Brain pericyte (primary cell): ENCODE results near the gene RRP36.
"Not testable (repeated sequence)": the region's sequence is repeated elsewhere in the genome, so short reads cannot be mapped to it uniquely, and the experiment has no call there.

Source experiments
- DNase-seq: peaks from one replicate; pipeline ENCODE4 v3.0.0-alpha.2; 2012; ENCODE audit warnings: low read depth, low spot score

RRP36 gene

GRCh38 chr6:43021270-43022047 lies at the start of gene RRP36:
TSS of gene RRP36 (plus strand) at chr6:43021623. CDS start at chr6:43021655, 32 bp downstream.
- DNase-seq, result no peak

GRCh38 chr6:42971746-42972327 lies 49.6 kb upstream of the RRP36 start:
- no peak for DNase-seq

- DNase-seq, result no peak
Observed at GRCh38 chr6:42973926-42974325, 47.5 kb upstream of the RRP36 start.

GRCh38 chr6:42974919-42975505 lies 46.4 kb upstream of the RRP36 start:
- DNase-seq, result no peak

GRCh38 chr6:42978487-42978838 lies 43.0 kb upstream of the RRP36 start:
- DNase-seq, result no peak

GRCh38 chr6:42978839-42979522 lies 42.4 kb upstream of the RRP36 start, which contains the start of gene PEX6:
TSS of gene PEX6 (minus strand) at chr6:42979181. CDS start at chr6:42979150, 31 bp downstream.
- peak; percentile 58 for DNase-seq

GRCh38 chr6:42979523-42980177 lies 41.8 kb upstream of the RRP36 start:
- no peak for DNase-seq

- DNase-seq, result no peak
Observed at GRCh38 chr6:42981836-42982235, 39.6 kb upstream of the RRP36 start.

- DNase-seq, result peak; percentile 93
Observed at GRCh38 chr6:42984001-42984923, 37.2 kb upstream of the RRP36 start, which contains the start of gene PPP2R5D. TSS of gene PPP2R5D (plus strand) at chr6:42984570. CDS start at chr6:42984678, 108 bp downstream.

GRCh38 chr6:42984924-42985475 lies 36.4 kb upstream of the RRP36 start:
- no peak for DNase-seq

- no peak for DNase-seq
Observed at GRCh38 chr6:42987533-42988451, 33.6 kb upstream of the RRP36 start.

GRCh38 chr6:42988486-42989020 lies 32.9 kb upstream of the RRP36 start:
- DNase-seq, result no peak

GRCh38 chr6:42989923-42990322 lies 31.5 kb upstream of the RRP36 start:
- no peak for DNase-seq

- no peak for DNase-seq
Observed at GRCh38 chr6:42993445-42993844, 28.0 kb upstream of the RRP36 start.

- no peak for DNase-seq
Observed at GRCh38 chr6:42996513-42996912, 24.9 kb upstream of the RRP36 start.

GRCh38 chr6:42998205-42998604 lies 23.2 kb upstream of the RRP36 start:
- DNase-seq, result not testable (repeated sequence)

- DNase-seq, result no peak
Observed at GRCh38 chr6:43001843-43002242, 19.6 kb upstream of the RRP36 start.

GRCh38 chr6:43005844-43006243 lies 15.6 kb upstream of the RRP36 start:
- no peak for DNase-seq

- DNase-seq, result no peak
Observed at GRCh38 chr6:43006251-43006650, 15.2 kb upstream of the RRP36 start.
